ENCODE data around the gene STAU1. TPM values are rescaled to one million over a fixed set of nuclear protein-coding genes. Genes with fewer than 3 reads are reported as not detected.

STAU1 gene
- total RNA-seq, 4 donors from 2014 or later, result 39.1 to 61.4 (median 54.4) TPM

GRCh38 chr20:49165611-49166010, 22.5 kb downstream of the STAU1 start:
- Histone ChIP-seq H3K27me3 (no peaks in the 10 kb centered on the region), H3K36me3 (peaks cover 0 to 12% of the 10 kb centered on the region in 2 donors), H3K4me1 (peaks cover 23 to 25% of the 10 kb centered on the region in 2 donors), H3K27ac (no peak overlapping the region), H3K9me3 (no peaks in the 10 kb centered on the region), H3K4me3 (no peak overlapping the region)
- in situ Hi-C loops (cut with MboI; ENCODE audit: low sequenced_read_pairs in 4 of 4), result no loop called here
- ATAC-seq (no peak), DNase-seq (no peak)
- intact Hi-C loops (cut with DNase I; ENCODE audit: low total_unique reads), result no loop called here
- TF ChIP-seq CTCF (IDR thresholded peaks at IDR 0.05 in 4 of 5, conservative IDR thresholded peaks at IDR 0.05 in 1 of 5) (no peak), POLR2A (IDR thresholded peaks at IDR 0.05) (no peak)

GRCh38 chr20:49163696-49164095, 24.4 kb downstream of the STAU1 start:
- Histone ChIP-seq H3K9me3 (no peaks in the 10 kb centered on the region), H3K36me3 (peaks cover 0 to 12% of the 10 kb centered on the region in 2 donors), H3K27me3 (no peaks in the 10 kb centered on the region), H3K4me3 (no peak overlapping the region), H3K27ac (no peak overlapping the region), H3K4me1 (peaks cover 21 to 23% of the 10 kb centered on the region in 2 donors)
- TF ChIP-seq POLR2A (IDR thresholded peaks at IDR 0.05), result no peak
- TF ChIP-seq CTCF (IDR thresholded peaks at IDR 0.05 in 4 of 5, conservative IDR thresholded peaks at IDR 0.05 in 1 of 5), result no peak
- no peak for DNase-seq
- no peak for ATAC-seq
- in situ Hi-C loops (cut with MboI; ENCODE audit: low sequenced_read_pairs in 4 of 4), result no loop called here
- intact Hi-C loops (cut with DNase I; ENCODE audit: low total_unique reads), result no loop called here

- TF ChIP-seq CTCF (IDR thresholded peaks at IDR 0.05 in 4 of 5, conservative IDR thresholded peaks at IDR 0.05 in 1 of 5) (no peak), POLR2A (IDR thresholded peaks at IDR 0.05) (no peak)
- intact Hi-C loops (cut with DNase I; ENCODE audit: low total_unique reads), result no loop called here
- DNase-seq (no peak), ATAC-seq (no peak)
- Histone ChIP-seq H3K27me3 (no peaks in the 10 kb centered on the region), H3K36me3 (peaks cover 0 to 12% of the 10 kb centered on the region in 2 donors), H3K27ac (no peak overlapping the region), H3K4me3 (no peak overlapping the region), H3K4me1 (peaks cover 2% of the 10 kb centered on the region in 2 donors), H3K9me3 (no peaks in the 10 kb centered on the region)
- in situ Hi-C loops (cut with MboI; ENCODE audit: low sequenced_read_pairs in 4 of 4), result no loop called here
Measured at GRCh38 chr20:49161428-49162152, 26.5 kb downstream of the STAU1 start.

- H3K4me1 ChIP-seq, result no peaks in the 10 kb centered on the region
- in situ Hi-C loops (cut with MboI; ENCODE audit: low sequenced_read_pairs in 4 of 4), result no loop called here
- intact Hi-C loops (cut with DNase I; ENCODE audit: low total_unique reads), result no loop called here
- TF ChIP-seq CTCF (IDR thresholded peaks at IDR 0.05 in 4 of 5, conservative IDR thresholded peaks at IDR 0.05 in 1 of 5), result no peak
- no peak for TF ChIP-seq POLR2A (IDR thresholded peaks at IDR 0.05)
- H3K4me3 ChIP-seq, result no peak overlapping the region
- H3K36me3 ChIP-seq, result peaks cover 0 to 12% of the 10 kb centered on the region in 2 donors
- ATAC-seq, result no peak
- no peak overlapping the region for H3K27ac ChIP-seq
- no peaks in the 10 kb centered on the region for H3K27me3 ChIP-seq
- no peak for DNase-seq
- no peaks in the 10 kb centered on the region for H3K9me3 ChIP-seq
Measured at GRCh38 chr20:49160057-49160929, 27.8 kb downstream of the STAU1 start.

All from gastrocnemius medialis (tissue), 4 donors.